H1 (cell line): ENCODE data around the gene PRRG2. TPM values are rescaled to one million over a fixed set of nuclear protein-coding genes. Genes with fewer than 3 reads are reported as not detected.

Experiments
- CEBPB ChIP-seq: IDR thresholded peaks from 2 replicates; pipeline ENCODE4 v1.6.1; 2012; ENCODE audit warnings: low read depth, low read length
- EGR1 ChIP-seq: IDR thresholded peaks from 2 replicates; pipeline ENCODE4 v1.6.1; 2011; ENCODE audit warnings: low read depth, low read length, borderline replicate concordance
- FOSL1 ChIP-seq: IDR thresholded peaks from 2 replicates; pipeline ENCODE4 v1.6.1; 2011; ENCODE audit warnings: mild to moderate bottlenecking, low read depth, low read length, moderate library complexity; ENCODE audit not compliant: insufficient read depth
- HDAC6 ChIP-seq: IDR thresholded peaks from one replicate; pipeline ENCODE4 v1.7.1; 2012; ENCODE audit warnings: low read depth, mild to moderate bottlenecking, inconsistent platforms, low read length, moderate library complexity
- KDM4A ChIP-seq: IDR thresholded peaks from one replicate; pipeline ENCODE4 v1.7.1; 2012; ENCODE audit warnings: low read depth, mild to moderate bottlenecking, moderate library complexity, low read length, inconsistent platforms; ENCODE audit not compliant: severe bottlenecking
- KDM5A ChIP-seq: fragments of 200-600 bp; IDR thresholded peaks from 2 replicates; pipeline ENCODE4 v1.7.1; 2012; ENCODE audit warnings: mild to moderate bottlenecking, low read length, inconsistent platforms, mixed read lengths
- RBBP5 ChIP-seq: IDR thresholded peaks from 2 replicates; pipeline ENCODE4 v1.7.1; 2012; ENCODE audit warnings: low read depth, mild to moderate bottlenecking, inconsistent platforms, low read length, moderate library complexity, borderline replicate concordance
- SP2 ChIP-seq: IDR thresholded peaks from 2 replicates; pipeline ENCODE4 v1.6.1; 2012; ENCODE audit warnings: mild to moderate bottlenecking, low read length, inconsistent platforms
- SP4 ChIP-seq: IDR thresholded peaks from 2 replicates; pipeline ENCODE4 v1.6.1; 2012; ENCODE audit warnings: low read length, inconsistent platforms
- TAF7 ChIP-seq: optimal IDR thresholded peaks from 2 replicates; pipeline ENCODE3; 2011; ENCODE audit warnings: low read depth, mild to moderate bottlenecking, inconsistent platforms, low read length, moderate library complexity, borderline replicate concordance
- ZNF274 ChIP-seq: IDR thresholded peaks from 2 replicates; pipeline ENCODE4 v1.7.0; 2012; ENCODE audit warnings: low read length, borderline replicate concordance; ENCODE audit errors: extremely low read depth
- polyA plus RNA-seq, 7 experiments: library from polyadenylated mRNA; depleted of rRNA in 3 of 7; stranded (reverse) in 5 of 7; unstranded in 2 of 7; fragments of >200 nt in 5 of 7; fragments of 200-250 nt in 2 of 7; gene quantifications; 1 replicate in 5 of 7; 2 replicates in 1 of 7; 4 replicates in 1 of 7; pipeline versions ENCODE4 v1.2.1 to v1.2.3, GENCODE V29; 2011 to 2013; ENCODE audit warnings: missing spikeins in 2 of 7, mixed read lengths in 2 of 7
- total RNA-seq: library from RNA; stranded (reverse); fragmentation: NEBNext Ultra II Directional; extraction: Animal tissue kit (Norgen Biotek cat#: 25700); gene quantifications from 2 replicates; pipeline ENCODE4 v1.2.1, GENCODE V29; 2021
- TF ChIP-seq, protein P1 (sequence below): fragments of 300-600 bp; sonication (generic); IDR thresholded peaks from 2 replicates; pipeline ENCODE4 v1.7.1; 2012; ENCODE audit warnings: low read length, moderate library complexity, mild to moderate bottlenecking, inconsistent platforms; ENCODE audit not compliant: insufficient replicate concordance

The PRRG2 gene
- total and polyA plus RNA-seq, 2 of the 8 experiments (the other 6 are each of a cell fraction or from before 2014, with no cell fraction given), result 4.1 to 5.6 TPM

DNA sequence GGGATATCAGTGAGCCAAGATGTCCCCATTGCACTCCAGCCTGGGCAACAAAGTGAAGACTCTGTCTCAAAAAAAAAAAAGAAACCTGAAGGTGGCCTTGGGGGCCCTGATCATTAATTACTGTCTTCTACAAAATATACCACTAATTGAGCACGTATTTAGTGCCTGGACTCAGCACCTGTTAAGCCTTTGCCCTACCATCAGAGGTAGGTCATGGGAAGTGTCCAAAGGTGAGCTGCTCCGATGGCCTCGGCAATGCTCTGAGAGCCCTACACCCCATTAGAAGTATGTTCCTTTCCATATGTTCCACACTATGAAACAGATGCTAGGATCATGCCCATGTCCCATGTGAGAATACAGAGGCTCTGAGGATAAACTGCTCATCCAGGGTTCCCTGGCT is 21.7 kb upstream of the PRRG2 start (continued):
- TF ChIP-seq, protein P1, sequence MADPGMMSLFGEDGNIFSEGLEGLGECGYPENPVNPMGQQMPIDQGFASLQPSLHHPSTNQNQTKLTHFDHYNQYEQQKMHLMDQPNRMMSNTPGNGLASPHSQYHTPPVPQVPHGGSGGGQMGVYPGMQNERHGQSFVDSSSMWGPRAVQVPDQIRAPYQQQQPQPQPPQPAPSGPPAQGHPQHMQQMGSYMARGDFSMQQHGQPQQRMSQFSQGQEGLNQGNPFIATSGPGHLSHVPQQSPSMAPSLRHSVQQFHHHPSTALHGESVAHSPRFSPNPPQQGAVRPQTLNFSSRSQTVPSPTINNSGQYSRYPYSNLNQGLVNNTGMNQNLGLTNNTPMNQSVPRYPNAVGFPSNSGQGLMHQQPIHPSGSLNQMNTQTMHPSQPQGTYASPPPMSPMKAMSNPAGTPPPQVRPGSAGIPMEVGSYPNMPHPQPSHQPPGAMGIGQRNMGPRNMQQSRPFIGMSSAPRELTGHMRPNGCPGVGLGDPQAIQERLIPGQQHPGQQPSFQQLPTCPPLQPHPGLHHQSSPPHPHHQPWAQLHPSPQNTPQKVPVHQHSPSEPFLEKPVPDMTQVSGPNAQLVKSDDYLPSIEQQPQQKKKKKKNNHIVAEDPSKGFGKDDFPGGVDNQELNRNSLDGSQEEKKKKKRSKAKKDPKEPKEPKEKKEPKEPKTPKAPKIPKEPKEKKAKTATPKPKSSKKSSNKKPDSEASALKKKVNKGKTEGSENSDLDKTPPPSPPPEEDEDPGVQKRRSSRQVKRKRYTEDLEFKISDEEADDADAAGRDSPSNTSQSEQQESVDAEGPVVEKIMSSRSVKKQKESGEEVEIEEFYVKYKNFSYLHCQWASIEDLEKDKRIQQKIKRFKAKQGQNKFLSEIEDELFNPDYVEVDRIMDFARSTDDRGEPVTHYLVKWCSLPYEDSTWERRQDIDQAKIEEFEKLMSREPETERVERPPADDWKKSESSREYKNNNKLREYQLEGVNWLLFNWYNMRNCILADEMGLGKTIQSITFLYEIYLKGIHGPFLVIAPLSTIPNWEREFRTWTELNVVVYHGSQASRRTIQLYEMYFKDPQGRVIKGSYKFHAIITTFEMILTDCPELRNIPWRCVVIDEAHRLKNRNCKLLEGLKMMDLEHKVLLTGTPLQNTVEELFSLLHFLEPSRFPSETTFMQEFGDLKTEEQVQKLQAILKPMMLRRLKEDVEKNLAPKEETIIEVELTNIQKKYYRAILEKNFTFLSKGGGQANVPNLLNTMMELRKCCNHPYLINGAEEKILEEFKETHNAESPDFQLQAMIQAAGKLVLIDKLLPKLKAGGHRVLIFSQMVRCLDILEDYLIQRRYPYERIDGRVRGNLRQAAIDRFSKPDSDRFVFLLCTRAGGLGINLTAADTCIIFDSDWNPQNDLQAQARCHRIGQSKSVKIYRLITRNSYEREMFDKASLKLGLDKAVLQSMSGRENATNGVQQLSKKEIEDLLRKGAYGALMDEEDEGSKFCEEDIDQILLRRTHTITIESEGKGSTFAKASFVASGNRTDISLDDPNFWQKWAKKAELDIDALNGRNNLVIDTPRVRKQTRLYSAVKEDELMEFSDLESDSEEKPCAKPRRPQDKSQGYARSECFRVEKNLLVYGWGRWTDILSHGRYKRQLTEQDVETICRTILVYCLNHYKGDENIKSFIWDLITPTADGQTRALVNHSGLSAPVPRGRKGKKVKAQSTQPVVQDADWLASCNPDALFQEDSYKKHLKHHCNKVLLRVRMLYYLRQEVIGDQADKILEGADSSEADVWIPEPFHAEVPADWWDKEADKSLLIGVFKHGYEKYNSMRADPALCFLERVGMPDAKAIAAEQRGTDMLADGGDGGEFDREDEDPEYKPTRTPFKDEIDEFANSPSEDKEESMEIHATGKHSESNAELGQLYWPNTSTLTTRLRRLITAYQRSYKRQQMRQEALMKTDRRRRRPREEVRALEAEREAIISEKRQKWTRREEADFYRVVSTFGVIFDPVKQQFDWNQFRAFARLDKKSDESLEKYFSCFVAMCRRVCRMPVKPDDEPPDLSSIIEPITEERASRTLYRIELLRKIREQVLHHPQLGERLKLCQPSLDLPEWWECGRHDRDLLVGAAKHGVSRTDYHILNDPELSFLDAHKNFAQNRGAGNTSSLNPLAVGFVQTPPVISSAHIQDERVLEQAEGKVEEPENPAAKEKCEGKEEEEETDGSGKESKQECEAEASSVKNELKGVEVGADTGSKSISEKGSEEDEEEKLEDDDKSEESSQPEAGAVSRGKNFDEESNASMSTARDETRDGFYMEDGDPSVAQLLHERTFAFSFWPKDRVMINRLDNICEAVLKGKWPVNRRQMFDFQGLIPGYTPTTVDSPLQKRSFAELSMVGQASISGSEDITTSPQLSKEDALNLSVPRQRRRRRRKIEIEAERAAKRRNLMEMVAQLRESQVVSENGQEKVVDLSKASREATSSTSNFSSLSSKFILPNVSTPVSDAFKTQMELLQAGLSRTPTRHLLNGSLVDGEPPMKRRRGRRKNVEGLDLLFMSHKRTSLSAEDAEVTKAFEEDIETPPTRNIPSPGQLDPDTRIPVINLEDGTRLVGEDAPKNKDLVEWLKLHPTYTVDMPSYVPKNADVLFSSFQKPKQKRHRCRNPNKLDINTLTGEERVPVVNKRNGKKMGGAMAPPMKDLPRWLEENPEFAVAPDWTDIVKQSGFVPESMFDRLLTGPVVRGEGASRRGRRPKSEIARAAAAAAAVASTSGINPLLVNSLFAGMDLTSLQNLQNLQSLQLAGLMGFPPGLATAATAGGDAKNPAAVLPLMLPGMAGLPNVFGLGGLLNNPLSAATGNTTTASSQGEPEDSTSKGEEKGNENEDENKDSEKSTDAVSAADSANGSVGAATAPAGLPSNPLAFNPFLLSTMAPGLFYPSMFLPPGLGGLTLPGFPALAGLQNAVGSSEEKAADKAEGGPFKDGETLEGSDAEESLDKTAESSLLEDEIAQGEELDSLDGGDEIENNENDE, result no peak
- TF ChIP-seq RBBP5 (no peak), KDM5A (no peak), SP4 (no peak), CEBPB (no peak), SP2 (no peak), KDM4A (no peak), HDAC6 (no peak), EGR1 (no peak), FOSL1 (no peak), TAF7 (no peak), ZNF274 (no peak)
